Stimulated activated CD8-positive, alpha-beta memory T cell treated with anti-CD3 and anti-CD28 coated beads, Interleukin-15, amount 100 ng/mL, for 48 hours (primary cell): ENCODE results near the gene ANO4.
"Not testable (repeated sequence)": the region's sequence is repeated elsewhere in the genome, so short reads cannot be mapped to it uniquely, and the experiment has no call there.

ENCODE experiments used
- DNase-seq, 2 donors: peaks; one replicate each; pipeline ENCODE4 v3.0.0-alpha.2; 2020; ENCODE audit warnings: low read depth in 2 of 2

The ANO4 gene

DNA sequence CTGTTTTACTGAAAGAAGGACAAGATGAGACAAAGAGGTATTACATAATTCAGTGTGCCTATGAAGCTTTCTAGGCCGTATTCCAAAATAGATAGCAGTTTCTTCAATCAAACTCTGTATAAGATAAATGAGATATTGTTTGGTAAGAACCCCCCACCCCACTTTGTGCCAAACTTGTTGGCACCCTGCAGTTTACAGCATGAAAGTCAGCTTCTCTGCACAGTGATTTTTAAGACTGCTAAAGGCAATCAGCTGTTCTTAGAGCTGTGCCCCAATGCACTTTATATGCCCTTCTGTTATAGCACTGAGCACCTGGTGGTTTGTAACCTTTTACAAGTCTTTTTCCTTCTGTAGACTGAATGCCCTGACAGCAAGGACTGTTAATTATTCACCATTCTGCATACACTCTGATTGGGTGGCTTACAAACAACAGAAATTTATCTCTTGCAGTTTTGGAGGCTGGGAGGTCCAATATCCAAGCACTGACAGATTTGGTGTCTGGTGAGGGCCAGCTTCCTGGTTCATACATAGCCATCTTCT is 76.7 kb downstream of the ANO4 start:
- DNase-seq, result no peak

- DNase-seq, result no peak
These were observed 80.6 kb downstream of the ANO4 start for GRCh38 chr12:100875156-100875555.

GRCh38 chr12:100875771-100876170 is 81.2 kb downstream of the ANO4 start:
- no peak for DNase-seq

DNA sequence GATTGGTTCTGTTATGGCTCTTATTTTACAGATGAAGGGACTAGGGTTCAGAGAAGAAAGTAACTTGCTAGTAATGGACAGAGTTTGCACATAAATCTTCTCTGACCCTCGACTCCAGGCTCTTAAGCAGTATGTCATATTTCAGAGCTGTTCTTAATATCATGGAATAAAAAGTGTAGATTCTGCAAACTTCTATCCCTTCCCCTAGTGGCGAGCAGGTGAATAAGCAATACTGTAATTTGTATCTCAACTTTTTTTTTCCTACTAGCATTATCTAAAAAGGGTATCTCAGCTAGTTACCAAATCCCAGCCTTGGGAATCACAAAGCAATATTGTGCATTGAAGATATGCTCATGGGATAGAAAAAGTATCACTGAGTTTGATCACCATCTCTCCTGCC is 83.2 kb downstream of the ANO4 start:
- DNase-seq, result no peak

DNA sequence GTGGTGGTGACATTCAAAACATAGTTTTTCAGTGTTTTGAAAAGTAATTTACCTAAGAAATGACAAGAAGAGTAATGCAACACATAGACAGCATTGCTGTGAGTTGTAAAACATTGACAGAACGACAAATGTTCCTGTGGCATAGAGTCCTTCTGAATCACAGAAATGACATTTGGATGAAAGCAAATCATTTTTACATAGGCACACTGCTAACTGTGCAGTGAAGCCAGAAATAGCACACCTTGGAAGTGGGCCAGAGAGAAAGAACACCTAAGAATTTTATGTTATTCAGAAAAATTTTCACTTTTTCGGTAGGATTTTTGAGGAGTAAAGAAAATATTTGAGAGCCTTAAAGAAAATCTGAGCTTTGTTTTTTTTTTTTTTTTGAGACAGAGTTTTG is 100.6 kb downstream of the ANO4 start:
- DNase-seq, result no peak

DNA sequence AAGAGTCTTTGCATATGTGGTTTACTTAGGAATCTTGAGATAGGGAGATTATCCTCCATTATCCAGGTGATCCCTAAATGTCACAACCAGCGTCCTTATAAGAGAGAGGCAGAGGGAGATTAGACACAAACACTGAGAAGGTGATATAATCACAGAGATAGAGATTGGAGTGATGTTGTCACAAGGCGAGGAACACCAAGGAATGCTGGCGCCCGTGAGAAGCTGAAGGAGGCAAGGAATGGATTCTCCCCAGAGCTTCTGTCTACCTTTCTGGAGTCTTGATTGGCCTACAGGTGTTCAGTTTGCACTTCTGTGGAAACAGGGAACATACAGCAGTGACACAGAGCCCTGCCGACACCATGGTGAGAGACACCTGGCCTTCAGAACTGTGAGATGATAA is 101.6 kb downstream of the ANO4 start:
- DNase-seq, result no peak

DNA sequence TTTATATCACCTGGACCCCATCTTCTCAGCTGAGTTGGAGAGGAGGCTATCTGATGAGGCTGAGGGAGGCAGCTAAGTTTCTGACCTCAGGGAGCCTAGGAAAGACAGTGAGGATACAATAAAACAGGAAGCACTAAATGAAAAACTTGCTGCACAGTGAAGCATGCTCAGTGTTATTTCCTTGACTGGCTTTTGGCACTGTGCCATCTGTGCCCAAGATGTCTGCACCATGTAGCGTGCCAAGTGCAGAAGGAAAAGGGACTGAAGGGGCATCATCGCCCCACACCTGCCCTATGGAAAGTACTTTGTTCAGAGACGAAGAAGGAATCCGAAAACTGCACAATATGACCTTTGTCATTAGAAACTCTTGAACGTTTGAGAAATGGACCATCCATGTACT is 102.7 kb downstream of the ANO4 start:
- DNase-seq, result no peak

DNA sequence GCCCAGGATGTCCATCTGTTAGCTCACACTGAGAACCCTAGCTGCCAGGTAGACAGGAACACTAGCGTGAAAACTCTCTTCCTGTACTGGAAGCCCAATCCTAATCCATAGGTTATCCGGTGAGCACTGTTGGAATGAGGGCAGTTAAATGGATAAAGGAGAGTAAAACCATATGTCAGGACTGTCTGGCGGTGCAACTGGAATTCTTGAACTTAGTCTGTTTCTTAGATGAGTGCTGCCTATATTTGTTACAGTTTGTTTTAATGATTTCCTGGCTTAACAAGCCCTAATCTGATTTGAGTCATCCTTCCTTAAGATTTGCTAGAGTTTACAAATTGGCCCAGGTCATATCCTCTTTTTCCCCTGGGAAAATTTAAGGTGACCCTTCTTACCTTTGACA is 104.7 kb downstream of the ANO4 start:
- no peak for DNase-seq

DNA sequence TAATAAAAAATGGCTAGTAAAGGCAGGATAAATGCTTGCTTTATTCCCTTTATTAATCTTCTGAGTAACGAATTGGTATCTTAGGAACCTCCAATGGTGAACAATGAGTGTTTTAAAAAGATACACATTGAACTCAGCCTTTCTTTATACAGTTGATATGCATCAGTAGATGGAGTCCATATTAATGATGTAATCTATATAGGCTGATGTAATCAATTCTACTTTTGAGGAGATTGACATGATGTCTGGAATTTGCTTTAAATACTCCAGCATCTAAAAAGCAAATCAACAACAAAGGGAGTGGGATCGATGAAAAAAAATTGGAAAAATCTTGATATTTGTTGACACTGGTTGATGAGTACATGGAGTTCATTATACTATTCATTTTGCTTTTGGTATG is 106.2 kb downstream of the ANO4 start:
- DNase-seq, result no peak

GRCh38 chr12:100901266-100901665 is 106.7 kb downstream of the ANO4 start:
- DNase-seq, result no peak

DNA sequence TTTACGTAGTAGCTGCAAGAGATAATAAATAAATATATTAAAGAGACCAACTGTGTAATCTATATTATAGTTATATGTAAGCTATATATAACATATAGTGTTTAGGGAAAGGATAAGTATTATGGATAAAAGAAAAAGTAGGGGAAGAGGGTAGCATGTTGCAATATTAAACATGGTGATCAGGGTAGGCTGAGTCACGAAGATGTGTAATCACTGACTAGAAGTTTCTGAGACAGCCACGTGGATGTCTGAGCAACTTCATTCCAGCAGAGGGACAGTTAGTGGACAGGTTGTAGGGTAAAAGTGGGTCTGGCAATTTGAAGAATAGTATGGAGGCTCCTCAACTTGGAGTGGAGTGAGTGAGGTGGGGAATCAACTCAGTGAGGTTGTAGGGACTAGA is 109.7 kb downstream of the ANO4 start:
- DNase-seq, result no peak

DNA sequence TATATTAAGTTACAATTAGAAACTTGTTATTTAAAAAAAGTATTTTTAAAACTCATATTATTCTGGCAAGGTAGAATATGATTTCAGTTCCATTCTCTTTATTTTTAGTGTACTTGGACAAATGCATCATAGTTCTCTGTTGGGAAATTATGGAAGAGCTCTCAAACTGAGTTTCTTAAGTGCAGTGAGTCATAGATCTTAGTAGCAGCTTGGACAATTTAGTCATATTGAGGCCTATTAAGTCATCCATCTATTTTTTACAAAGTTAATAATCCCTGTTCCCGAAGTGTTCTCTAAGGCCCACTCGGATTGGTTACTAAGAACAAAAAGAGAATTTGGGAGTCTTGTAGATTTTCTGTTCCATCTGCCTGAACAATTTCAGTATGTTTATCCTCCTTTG is 113.9 kb downstream of the ANO4 start:
- DNase-seq, result no peak

- DNase-seq, result no peak
These were observed 119.5 kb downstream of the ANO4 start for GRCh38 chr12:100913872-100914592.

DNA sequence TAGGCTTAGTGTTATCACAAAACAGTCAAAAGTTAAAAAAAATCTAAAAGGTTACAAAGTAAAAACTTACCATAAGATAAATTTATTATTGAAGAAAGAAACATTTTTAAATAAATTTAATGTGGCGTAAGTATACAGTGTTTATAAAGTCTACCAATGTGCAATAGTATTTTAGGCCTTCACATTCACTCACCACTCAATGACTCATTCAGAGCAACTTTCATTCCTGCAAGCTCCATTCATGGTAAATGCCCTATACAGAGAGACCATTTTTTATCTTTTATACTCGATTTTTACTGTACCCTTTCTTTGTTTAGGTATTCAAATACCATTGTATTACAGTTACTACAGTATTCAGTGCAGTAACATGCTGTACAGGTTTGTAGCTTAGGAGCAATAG is 124.5 kb downstream of the ANO4 start:
- DNase-seq, result no peak

GRCh38 chr12:100920493-100920892 is 125.9 kb downstream of the ANO4 start:
- DNase-seq, result no peak

DNA sequence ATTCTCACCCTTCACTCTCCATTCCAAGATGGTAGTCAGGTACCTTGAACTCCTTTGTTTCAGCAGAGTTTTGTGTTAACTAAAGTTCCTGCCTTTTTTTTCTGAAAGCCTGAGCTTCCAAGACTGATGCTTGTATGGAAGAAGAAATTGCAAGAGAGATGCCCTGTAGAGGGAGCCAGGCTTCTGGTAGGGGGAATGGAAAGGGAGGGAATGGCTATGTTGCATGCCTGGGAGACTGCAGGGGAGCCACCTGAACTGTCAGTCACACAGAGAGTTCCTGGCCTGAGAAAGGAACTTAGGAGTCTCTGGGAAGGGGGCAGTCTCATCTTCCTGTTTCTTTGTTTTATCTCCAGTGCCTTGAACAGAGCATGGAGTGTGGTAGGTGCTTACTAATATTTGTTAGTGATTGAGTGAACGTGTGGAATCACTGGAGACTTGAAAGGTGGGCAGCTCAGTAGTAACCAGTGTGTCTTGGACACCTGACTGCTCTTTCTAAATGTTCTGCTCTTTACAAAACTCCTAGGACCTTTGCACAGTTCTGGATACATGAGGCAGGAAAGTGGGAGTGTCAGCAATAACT is 132.2 kb downstream of the ANO4 start:
- no peak for DNase-seq

DNA sequence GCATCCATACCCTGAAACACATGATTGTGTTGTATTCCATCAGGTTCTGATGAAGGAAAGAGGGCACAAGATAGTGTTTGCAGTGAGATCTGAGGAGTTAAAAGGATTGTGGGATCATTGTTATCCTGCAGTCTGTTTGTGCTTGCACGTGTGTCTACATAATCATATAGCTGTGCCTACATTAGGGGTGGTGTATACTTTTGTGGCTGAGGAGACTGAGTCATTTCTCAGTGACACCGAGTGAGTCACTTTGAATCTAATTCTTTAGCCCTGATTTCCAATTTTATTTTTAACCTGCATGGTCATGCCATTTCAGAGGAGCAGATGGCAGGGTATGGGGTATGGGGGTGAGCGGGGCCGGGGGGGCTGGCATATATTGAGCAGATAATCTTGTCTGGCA is 133.2 kb downstream of the ANO4 start:
- no peak for DNase-seq

GRCh38 chr12:100932571-100932970 is 138.0 kb downstream of the ANO4 start:
- no peak for DNase-seq

GRCh38 chr12:100933531-100933930 is 139.0 kb downstream of the ANO4 start:
- not testable (repeated sequence) for DNase-seq

GRCh38 chr12:100935929-100936328 is 141.4 kb downstream of the ANO4 start:
- DNase-seq, result no peak

DNA sequence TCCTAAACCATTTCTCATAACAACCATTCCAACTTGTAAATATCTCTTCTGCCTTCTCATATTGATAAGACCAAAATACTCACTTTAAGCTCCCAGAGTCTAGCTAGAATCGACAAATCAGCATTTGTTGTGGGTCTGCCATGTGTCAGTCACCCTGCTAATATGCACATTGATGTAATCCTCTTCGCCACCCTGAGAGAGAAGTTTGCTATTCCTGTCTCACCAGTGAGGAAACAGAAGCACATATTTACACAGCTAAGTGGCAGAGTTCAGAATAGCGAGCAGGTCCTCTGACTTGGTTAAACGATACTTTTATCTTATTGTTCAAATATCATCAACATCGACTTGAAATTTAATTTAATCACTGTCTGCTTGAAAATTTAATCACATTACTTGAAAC is 142.1 kb downstream of the ANO4 start:
- no peak for DNase-seq

DNA sequence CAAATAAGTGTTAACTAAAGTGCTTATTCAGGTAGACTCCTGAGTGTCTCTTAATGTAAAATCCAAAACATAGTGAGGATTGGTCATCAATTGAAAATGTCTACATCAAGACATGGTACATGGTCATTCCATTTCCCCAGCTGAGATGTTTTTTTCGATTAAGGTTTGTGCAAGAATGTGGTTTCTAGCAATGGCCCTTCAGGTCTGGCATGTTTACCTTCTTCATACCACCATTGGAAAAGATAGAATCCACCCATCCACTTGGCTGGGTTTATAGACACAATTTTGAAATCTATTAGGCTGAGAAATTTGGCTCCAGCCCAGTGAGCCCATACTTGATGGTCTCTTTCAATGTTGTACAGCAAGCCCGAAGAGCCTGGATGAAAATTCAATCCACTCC is 145.9 kb downstream of the ANO4 start:
- DNase-seq, result no peak

DNA sequence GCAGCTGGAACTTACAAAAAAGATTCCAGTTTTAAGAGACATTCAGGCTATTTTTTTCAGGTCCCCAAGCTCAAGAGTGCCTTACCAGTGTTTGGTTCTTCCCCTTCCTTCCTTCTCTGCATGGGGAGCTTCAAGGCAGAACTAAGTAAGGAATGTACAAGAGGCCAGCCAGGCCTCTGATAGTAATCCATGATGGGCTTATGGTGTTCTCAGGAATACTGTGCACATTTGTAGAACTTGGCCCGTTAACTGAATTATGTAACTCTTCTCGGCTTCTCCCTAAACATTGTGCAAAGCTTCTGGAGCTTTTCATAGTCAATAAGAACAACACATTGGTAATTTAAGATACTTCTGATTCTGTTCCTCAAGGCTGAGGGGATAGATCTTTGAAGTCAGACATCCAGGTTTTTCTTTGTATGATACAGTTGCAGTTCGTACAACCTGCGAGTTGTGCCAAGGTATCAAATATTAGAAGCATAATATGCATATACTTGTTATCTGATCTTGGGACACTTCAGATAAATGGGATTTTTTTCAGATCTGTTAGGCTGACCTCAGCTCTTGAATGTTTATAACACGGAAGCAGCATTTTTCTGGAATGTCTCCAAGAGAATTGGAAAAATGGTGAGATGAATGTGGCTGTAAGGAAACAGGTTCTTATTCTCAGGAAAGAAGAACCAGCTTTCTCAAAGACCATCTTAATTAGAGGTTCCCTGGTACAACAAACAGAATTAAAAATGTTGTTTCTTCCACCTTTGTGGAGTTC is 148.6 kb downstream of the ANO4 start:
- no peak for DNase-seq
